Neutrophil (primary cell): ENCODE data around the gene BOD1L2.

Experiments
- H3K27ac ChIP-seq: fragments of 200-600 bp; sonication (generic); 2 replicates; pipeline ENCODE4 v1.5.1; 2016; ENCODE audit warnings: mild to moderate bottlenecking, moderate library complexity
- H3K27me3 ChIP-seq: fragments of 200-600 bp; sonication (generic); 2 replicates; pipeline ENCODE4 v1.6.0; 2016; ENCODE audit warnings: mild to moderate bottlenecking
- H3K36me3 ChIP-seq: fragments of 200-600 bp; sonication (generic); 2 replicates; pipeline ENCODE4 v1.5.1; 2017
- H3K4me1 ChIP-seq, 2 experiments: fragments of 200-600 bp in 1 of 2; sonication (generic) in 1 of 2; 1 replicate in 1 of 2; 2 replicates in 1 of 2; pipeline versions ENCODE4 v1.5.1 to v1.6.1; 2013 to 2016; ENCODE audit warnings: low read depth in 1 of 2, low read length in 1 of 2, mild to moderate bottlenecking in 1 of 2, moderate library complexity in 1 of 2; ENCODE audit not compliant: control insufficient read depth in 1 of 2, insufficient read depth in 1 of 2
- H3K4me3 ChIP-seq, 2 experiments: fragments of 200-600 bp in 1 of 2; sonication (generic) in 1 of 2; 1 replicate in 1 of 2; 2 replicates in 1 of 2; pipeline ENCODE4 v1.5.1; 2013 to 2016; ENCODE audit warnings: low read depth in 1 of 2, low read length in 1 of 2, mild to moderate bottlenecking in 1 of 2, moderate library complexity in 1 of 2
- H3K9me3 ChIP-seq: fragments of 200-600 bp; sonication (generic); 2 replicates; pipeline ENCODE4 v1.5.1; 2016
- TF ChIP-seq, protein P1 (sequence below): fragments of 200-600 bp; sonication (generic); IDR thresholded peaks from 2 replicates; pipeline ENCODE4 v1.5.1; 2016; ENCODE audit warnings: antibody characterized with exemption

Gene BOD1L2

DNA sequence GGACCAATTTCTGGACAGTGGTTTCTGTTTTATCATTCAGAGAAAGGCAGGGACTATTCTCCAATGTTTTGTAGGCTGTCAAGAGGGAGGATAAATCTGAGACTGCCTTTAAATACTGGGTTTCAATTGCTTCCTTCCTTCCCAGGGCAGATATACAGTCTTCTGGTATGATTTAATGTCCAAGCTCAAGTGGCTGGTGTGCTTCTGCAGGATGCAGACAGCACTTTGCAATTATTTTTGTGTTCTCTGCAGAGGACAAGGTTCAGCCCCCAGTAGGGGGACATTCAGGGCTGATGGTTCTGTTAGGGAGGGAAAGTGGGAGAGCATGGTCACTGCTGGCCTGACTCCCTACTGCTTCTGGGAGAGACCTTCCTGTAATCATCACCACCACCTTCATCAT is 4.6 kb upstream of the BOD1L2 start:
- no peak overlapping the region for H3K4me3 ChIP-seq
- TF ChIP-seq, protein P1, sequence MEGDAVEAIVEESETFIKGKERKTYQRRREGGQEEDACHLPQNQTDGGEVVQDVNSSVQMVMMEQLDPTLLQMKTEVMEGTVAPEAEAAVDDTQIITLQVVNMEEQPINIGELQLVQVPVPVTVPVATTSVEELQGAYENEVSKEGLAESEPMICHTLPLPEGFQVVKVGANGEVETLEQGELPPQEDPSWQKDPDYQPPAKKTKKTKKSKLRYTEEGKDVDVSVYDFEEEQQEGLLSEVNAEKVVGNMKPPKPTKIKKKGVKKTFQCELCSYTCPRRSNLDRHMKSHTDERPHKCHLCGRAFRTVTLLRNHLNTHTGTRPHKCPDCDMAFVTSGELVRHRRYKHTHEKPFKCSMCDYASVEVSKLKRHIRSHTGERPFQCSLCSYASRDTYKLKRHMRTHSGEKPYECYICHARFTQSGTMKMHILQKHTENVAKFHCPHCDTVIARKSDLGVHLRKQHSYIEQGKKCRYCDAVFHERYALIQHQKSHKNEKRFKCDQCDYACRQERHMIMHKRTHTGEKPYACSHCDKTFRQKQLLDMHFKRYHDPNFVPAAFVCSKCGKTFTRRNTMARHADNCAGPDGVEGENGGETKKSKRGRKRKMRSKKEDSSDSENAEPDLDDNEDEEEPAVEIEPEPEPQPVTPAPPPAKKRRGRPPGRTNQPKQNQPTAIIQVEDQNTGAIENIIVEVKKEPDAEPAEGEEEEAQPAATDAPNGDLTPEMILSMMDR: no peak
- no peaks in the 10 kb centered on the region for H3K36me3 ChIP-seq
- H3K4me1 ChIP-seq: no peaks in the 10 kb centered on the region
- no peaks in the 10 kb centered on the region for H3K27me3 ChIP-seq
- H3K9me3 ChIP-seq: no peaks in the 10 kb centered on the region
- H3K27ac ChIP-seq: no peak overlapping the region

DNA sequence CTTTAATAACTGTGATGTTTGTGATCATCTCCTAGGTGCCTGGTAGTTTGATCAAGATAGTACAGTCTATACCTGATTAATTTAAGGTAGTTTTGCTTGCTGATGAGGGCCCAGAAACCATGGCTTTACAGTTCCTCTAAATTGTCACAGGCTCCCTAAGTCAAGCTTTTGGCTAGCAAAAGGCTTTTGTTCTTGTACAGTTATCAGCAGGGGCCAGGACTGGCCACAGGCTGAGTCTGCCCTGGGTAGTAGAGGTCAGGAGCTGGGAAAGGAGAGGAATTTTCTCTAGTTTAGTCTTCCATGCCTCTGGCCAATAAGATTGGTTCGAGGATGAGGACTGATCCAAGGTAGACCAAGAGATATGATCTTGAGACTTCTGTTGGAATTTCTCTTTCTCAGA is 3.6 kb upstream of the BOD1L2 start:
- Histone ChIP-seq H3K36me3 (no peaks in the 10 kb centered on the region), H3K27me3 (no peaks in the 10 kb centered on the region), H3K9me3 (no peaks in the 10 kb centered on the region), H3K27ac (no peak overlapping the region), H3K4me1 (no peaks in the 10 kb centered on the region), H3K4me3 (no peak overlapping the region)
- TF ChIP-seq, protein P1: no peak

DNA sequence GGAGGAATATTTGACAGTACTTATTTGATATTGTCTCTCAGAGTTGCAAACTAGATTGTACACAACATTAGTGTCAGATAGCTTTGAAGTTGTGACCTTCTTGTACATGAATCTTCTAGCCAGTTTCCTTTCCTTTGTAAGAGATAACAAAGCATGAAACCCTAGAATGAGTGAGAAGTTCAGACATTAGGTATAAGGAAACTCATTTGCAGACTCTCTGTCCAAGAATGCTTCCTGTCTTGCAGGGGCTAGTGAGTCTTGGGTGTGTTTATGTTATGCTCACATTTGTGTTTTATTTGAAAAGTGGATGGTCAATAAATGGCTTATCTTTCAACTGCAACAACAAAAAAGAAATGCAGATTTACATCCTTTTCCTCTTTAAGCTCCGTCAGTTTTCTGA is 1.4 kb downstream of the BOD1L2 start:
- H3K27ac ChIP-seq: no peak overlapping the region
- no peaks in the 10 kb centered on the region for H3K36me3 ChIP-seq
- TF ChIP-seq, protein P1: no peak
- H3K4me1 ChIP-seq: no peaks in the 10 kb centered on the region
- H3K4me3 ChIP-seq: no peak overlapping the region
- peaks cover 14% of the 10 kb centered on the region for H3K27me3 ChIP-seq
- no peaks in the 10 kb centered on the region for H3K9me3 ChIP-seq

DNA sequence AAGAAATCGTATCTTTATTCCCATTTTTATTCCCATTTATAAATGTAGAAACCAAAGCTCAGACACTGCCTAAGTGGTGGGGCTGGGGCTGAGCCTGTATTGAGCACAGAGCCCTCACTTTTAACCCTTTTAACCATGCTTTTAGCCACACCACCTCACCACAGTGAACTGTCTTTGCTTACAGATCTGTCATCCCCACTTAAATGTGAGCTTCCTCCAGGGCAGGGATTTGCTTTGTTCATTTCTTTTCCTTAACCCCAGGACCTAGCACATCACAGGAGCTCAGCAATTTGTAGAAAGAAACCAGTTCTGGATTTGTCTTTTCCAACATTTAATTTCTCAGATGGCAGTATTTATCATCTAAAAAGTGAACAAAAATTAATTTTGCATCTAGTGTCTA is 2.2 kb downstream of the BOD1L2 start:
- no peak overlapping the region for H3K4me3 ChIP-seq
- H3K27me3 ChIP-seq: peaks cover 14% of the 10 kb centered on the region
- H3K4me1 ChIP-seq: no peaks in the 10 kb centered on the region
- H3K27ac ChIP-seq: no peak overlapping the region
- no peaks in the 10 kb centered on the region for H3K36me3 ChIP-seq
- no peaks in the 10 kb centered on the region for H3K9me3 ChIP-seq
- TF ChIP-seq, protein P1: no peak

DNA sequence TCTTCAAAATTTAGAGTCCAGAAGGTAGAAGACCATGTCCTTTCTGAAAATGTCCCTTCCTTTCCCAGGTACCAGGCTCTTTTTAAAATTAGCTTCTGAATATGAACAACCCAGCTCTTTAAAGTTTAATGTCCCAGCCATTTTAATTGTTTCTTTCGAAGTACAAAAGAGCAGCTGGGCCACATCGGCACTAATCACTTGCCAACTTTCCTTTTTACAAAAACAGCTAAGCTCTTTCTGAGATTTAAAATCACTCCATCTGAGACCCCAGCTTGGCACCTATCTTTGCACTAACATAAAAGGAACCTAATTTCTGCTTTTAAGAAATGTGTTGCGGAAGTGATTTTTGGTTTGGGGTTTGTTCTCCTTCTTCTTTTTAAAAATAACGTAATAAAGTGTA is 2.6 kb downstream of the BOD1L2 start:
- Histone ChIP-seq H3K27me3 (peaks cover 14% of the 10 kb centered on the region), H3K4me3 (no peak overlapping the region), H3K36me3 (no peaks in the 10 kb centered on the region), H3K4me1 (no peaks in the 10 kb centered on the region), H3K9me3 (no peaks in the 10 kb centered on the region), H3K27ac (no peak overlapping the region)
- TF ChIP-seq, protein P1: no peak

DNA sequence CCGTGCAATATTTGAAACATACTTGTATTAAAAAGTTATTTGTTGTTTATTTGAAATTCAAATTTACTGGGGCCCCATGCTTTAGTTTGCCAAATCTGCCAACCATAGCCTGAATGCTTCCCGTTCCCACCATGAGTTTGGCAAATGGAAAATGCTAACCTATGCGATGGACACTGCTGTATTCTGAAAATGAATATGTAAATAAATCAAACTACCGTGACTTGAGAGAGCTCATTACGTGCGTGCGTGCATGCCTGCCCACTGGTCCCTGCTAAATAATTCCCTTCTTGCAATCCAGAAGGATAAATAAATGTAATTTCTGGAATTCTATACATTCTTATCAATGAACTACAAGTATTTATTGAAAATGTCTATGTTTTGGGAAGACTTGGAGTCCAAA is 3.2 kb downstream of the BOD1L2 start:
- no peak overlapping the region for H3K27ac ChIP-seq
- H3K4me1 ChIP-seq: no peaks in the 10 kb centered on the region
- TF ChIP-seq, protein P1: no peak
- H3K4me3 ChIP-seq: no peak overlapping the region
- no peaks in the 10 kb centered on the region for H3K36me3 ChIP-seq
- H3K9me3 ChIP-seq: no peaks in the 10 kb centered on the region
- peaks cover 14% of the 10 kb centered on the region for H3K27me3 ChIP-seq
